ENCODE data around the gene ANKRD34A. TPM values are rescaled to one million over a fixed set of nuclear protein-coding genes. Genes with fewer than 3 reads are reported as not detected.

Gene ANKRD34A
- total and polyA plus RNA-seq, 2 of the 8 experiments (the other 6 are each of a cell fraction or from before 2014, with no cell fraction given), result 0.15 to 0.20 TPM

DNA sequence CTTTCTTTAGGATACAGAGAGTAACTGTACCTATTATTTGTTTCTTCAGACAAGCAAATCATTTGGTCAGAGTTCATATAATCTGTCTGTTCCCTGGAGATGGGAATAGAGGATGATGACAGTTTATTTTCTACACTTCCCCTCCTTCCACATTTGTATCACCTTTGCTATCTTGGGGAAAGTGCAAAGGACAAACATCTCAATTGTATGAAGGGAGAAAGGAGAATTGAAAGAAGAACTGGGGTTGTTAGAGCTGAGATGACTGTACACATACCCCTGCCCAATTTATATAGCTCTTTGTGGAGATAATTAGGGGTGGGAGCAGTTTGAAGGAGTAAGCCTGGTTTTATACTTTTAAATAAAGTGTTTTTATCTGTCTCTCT is 14.1 kb upstream of the ANKRD34A start (continued):
- TF ChIP-seq CTCF (IDR thresholded peaks at IDR 0.05; ENCODE audit: control extremely low read depth in 1 of 3, insufficient read depth in 1 of 3, low read depth in 1 of 3, low read length in 3 of 3) (no peak), KDM1A (IDR thresholded peaks at IDR 0.05; ENCODE audit: borderline replicate concordance, low read length) (no peak), SRF (IDR thresholded peaks at IDR 0.05; ENCODE audit: low read depth, low read length) (no peak), NANOG (IDR thresholded peaks at IDR 0.05; ENCODE audit: insufficient read depth, low read depth, low read length, poor library complexity, severe bottlenecking) (no peak), RAD21 (IDR thresholded peaks at IDR 0.05 in 1 of 2, conservative IDR thresholded peaks at IDR 0.05 in 1 of 2; ENCODE audit: low read depth in 2 of 2, low read length in 2 of 2) (no peak), EP300 (IDR thresholded peaks at IDR 0.05; ENCODE audit: borderline replicate concordance in 1 of 2, low read depth in 2 of 2, low read length in 2 of 2) (no peak)

Measured in H1 (cell line).